Superior temporal gyrus (tissue), 1 donor: ENCODE results near the gene ZDHHC3.

ENCODE experiments used
- DNase-seq: peaks from one replicate; pipeline ENCODE4 v3.0.0-alpha.2; 2016; ENCODE audit errors: extremely low spot score

The ZDHHC3 gene

DNA sequence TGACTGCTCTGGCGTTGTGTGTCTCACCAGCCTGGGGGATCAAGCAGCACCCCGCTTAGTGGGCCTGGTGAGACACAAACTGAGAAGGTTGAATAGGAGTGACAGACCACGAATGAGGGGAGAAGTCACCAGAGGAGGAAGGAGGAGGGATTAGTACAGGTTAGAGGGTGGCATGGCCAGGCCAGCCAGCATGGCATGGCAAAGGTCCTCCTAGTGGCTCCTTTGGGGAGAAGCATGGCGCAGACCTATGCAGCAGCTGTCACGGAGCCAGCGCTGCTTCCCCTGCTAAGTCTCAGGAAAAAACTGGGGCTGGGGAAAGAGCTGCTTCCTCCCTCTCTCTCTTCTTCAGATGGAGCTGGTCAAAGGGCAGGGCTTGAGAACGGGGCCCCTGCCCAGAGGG, 48.6 kb downstream of the ZDHHC3 start:
- DNase-seq = no peak

DNA sequence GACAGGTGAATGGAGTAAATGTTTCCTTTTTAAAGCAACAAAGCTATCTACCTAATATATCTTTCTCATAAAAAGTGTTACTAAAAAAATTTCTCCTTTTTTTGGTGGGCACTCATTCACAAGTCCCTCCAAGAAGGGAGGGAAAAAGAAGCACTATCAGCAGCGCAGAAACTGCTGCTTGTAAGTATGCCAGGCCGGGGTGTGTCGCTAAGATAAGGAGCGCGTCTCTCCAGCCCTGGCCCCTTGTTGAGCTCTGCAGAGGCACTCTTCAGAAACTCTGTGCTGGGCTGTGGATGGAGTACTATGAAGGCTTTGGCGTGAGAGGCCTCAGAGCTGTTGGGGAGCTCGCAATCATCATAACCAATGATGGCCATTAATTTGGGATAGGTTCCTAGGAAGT, 49.1 kb downstream of the ZDHHC3 start:
- no peak for DNase-seq

DNA sequence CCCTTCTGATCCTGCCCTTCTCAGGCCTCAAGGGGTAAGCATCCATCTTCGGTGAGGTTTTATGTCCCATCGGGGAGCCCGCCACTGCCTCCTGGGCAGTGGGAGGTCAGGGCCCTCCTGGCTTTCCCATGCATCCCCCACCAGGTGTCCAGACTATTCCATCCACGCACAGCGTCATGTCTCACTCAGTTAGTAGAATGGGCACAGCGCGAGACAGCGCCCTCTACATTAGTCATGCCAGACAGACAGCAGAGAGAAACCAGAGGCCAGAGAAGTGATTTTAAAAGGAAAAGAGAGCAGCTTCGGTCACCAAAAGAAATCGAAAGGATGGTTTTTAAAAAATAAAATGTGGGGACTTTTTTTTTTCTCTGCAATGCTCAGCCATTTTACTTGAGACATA, 49.8 kb downstream of the ZDHHC3 start:
- no peak for DNase-seq

DNA sequence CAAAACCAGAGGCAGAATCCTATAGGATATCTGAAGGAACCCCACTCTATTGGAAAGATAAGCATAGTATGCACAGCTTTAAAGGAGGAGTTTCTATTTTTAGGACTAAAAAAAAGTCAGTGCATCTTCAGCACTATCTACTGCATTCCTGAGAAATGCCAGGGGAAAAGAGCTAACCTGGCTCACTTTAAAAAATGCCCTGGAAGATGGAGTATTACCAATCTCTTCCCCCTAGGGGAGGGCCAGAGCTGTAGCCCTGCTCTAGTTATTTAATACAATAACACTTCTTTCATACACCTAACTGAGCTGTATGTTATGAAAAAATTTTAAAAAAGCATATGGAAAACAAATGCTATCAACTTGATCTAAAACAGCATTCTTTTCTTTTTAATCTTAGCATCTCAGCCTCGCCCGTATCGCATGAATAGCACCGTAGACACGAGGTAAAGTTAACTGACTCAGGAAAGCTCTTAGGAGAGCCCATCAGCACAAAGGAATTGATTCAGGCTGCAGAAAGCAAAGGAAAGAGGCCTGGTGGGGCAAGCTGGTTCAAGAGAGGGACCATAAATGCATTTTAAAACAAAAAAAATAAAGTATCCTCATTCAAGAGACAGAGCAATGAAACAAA, 51.4 kb downstream of the ZDHHC3 start:
- DNase-seq = no peak

DNA sequence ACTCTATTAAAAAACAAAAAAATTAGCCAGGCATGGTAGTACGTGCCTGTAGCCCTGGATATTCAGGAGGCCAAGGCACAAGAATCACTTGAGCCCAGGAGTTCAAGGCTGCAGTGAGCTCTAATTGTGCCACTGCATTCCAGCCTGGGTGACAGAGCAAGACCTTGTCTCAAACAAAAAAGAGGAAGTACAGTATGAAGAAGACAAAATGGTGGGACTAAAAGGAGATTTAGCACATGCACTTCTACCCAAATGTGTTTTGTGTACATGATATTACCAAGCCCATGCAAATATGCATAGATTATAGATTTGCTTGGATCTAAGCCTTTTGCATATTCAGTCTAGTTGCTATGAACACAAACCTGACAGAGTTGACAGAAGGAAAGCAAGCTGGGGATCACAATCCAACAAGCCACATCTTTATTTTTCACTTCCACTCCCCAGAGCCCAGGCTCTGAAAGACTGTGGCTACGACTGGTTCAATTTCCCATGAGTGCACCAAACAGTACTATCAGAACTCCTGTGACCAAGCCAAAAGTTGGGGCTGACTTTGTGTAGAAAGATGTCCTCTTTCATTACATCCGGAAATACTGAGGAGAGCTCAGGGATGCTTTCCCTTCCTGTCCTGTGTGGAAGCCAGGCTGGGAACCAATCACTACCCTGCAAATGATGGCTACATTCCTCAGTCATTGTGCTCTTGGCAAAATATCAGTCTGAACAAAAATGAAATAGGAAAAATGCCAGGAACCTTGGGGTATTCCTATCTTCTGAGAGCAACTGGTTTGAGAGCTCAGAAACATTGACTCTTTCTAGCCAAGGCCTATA, 52.1 kb downstream of the ZDHHC3 start:
- DNase-seq = peak; percentile 26

DNA sequence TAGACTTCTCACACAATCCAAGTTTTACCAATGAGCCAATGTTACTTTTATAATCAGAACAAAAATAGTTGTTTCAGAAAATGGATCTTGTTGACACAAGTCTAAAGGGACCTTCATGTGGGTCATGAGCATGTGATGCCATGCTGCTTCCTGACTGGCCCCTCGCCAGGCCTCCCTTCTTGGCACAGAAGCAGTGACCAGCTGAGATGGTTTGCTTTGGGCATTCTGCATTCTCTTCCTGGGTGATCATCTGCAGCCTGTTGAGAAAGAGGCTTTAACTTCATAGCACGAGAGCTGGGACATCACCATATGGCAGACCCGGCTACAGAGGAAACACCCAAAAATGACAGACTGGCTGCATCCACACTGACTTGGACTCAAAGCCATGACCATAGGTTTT, 55.9 kb downstream of the ZDHHC3 start:
- no peak for DNase-seq

DNA sequence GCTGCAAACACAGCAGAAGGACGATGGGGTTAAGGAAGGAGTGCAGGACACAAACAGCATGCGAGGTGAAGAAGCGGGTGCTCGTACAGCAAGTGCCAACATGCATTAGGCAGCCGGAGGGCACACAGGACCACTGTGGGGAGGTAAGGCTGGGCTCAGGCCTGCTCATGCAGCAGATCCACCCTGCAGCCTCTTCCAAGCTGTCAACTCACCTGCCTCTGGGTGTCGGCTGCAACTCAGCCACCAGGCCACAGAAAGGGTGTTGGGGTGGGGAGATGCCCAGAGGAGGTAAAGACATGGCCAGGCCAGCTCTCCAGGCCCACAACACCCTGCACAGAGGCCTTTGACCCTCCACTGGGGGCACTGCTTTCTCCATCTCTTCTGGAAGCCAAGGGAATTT, 57.4 kb downstream of the ZDHHC3 start:
- no peak for DNase-seq

DNA sequence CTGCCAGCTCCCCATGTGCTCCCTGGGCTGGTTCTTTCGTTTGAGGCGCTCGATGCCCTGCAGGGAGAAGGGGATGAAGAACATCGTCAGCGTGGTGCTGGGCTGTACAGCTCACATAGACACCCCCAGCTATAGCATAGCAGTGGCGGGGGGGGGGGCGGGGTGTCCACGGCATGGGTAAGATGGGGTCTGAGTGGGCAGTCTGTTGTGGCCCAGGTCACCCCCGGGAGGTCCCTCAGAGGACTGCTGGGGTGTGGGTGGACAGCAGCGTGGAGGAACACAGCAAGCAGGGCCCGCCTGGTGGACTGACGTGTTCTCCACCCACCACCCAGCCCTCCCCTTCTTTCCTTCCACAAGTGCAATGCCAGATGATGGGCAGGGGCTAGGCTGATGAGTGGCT, 57.9 kb downstream of the ZDHHC3 start:
- DNase-seq = no peak

DNA sequence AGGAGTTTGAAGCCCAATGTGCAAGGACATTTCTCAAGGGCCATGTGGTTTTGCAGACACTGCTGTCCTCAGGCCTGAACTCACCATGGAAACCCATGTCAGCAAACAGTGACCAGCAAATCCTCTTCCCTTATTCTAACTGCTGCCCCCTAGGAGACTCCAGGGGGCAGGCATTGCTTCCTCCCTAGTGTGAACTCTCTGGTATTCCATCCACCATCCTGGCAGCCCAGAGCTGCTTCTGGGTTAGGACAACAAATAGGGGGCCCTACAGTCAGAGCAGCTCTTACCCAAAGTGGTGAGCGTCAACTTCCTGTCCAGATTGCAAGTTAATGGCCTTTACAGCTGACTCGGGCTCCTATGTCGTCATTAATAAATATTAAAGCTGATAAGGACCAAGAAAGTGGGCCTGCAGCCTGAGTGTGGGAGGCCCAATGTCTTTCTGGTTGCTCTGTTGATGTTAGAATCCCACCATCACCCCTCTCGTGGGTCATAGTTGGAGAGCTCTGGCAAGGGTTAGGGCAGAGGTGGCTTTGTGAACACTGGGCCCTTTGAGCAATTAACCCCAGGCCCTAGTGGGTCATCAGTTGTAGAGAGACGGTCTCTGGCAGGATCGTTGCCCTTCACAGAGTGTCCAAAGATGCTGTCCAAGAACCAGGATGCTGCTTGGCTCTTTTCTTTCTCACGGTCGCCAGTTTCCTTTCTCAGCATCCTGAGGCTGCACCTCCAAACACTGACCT, 60.1 kb downstream of the ZDHHC3 start:
- DNase-seq = no peak

DNA sequence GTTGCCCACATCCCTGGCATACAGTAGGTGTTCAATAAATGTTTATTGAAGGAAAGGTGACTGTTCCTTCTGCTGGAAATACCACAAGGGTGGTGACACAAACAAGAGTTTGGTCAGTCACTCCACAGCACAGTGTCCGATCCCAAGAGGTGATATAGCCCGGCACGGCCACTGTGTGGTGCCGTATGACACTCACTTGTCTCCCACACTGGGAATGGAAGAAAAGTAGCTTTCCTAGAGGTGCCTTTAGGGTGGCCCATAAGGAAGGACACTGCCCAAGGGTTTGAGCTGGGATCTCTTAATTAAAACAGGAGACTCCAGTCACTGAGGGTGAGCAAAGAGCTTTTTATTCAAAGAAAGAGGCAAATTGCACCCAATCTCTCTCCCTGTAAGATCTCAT, 61.0 kb downstream of the ZDHHC3 start:
- DNase-seq = no peak

DNA sequence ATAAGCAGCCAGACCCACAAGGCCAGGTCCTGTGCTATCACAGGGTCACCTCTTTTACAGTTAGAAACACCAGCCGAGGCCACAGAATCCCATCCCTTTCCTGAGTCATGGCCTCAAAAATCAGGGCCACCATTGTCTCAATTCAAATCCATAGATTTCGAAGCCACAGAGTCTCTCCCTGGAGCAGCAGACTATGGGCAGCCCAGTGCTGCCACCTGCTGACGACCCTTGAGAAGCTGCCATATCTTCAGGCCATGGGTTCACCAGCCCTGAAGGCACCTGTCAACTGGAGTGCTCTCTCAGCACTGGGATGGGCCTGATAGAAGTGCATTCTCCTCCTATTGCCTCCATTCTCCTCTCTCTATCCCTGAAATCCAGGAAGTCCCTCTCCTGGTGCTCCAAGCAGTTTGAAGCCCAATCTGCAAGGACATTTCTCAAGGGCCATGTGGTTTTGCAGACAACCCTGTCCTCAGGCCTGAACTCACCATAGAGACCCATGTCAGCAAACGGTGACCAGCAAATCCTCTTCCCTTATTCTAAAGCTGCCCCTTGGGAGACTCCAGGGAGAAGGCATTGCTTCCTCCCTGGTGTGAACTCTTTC, 62.0 kb downstream of the ZDHHC3 start:
- peak; percentile 66 for DNase-seq

DNA sequence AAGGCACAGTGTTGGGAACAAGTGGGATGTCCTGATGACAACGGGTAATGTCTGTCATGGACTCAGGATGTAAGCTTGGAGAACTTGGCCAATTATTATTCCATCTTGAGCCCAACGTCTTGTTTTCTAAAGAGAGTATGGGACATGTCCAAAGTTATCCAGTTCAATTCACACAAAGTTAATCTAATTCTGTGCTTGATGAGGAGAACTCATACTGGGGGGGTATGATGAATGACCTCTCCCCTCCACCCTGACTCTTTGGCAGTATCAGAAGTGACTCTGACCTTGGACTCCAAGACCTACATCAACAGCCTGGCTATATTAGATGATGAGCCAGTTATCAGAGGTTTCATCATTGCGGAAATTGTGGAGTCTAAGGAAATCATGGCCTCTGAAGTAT, 65.3 kb downstream of the ZDHHC3 start:
- no peak for DNase-seq

DNA sequence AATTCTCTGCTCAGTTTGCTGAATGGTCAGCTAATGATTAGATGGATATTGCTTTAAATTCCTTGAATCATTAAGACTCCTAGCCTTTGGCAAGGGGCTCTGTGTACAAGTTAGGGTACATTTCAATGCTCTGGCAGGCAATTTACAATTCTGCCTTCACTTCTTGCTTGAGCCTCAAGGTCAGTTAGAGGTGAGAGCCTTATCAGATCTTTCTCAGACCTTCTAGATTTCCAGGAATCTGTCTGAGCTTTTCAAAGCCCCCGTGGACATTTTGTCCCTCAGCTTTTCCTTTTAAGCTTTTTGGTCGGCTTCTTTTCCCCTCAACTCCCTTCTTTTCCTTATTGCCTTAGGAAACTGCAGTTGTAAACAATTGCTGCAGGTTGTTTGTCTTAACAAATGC, 66.9 kb downstream of the ZDHHC3 start:
- DNase-seq = no peak

DNA sequence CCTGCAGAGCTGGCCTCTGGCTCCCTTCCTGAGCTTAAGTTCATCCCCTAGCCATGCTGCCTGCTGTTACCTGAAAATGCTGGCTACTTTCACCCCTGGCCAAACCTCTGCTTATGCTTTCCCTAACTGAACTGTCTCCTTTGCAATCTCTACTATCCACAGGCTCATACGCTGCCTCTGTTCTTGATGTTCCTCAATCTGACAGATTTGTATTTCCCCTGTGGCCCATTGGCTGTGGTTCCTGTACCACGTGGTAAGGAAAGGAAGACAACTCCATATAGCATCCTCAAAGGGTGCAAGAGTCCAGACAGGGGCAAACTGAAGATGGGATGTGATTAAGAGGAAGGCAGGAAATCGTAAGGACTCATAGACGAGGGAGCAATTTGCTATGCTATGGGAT, 68.4 kb downstream of the ZDHHC3 start:
- no peak for DNase-seq

DNA sequence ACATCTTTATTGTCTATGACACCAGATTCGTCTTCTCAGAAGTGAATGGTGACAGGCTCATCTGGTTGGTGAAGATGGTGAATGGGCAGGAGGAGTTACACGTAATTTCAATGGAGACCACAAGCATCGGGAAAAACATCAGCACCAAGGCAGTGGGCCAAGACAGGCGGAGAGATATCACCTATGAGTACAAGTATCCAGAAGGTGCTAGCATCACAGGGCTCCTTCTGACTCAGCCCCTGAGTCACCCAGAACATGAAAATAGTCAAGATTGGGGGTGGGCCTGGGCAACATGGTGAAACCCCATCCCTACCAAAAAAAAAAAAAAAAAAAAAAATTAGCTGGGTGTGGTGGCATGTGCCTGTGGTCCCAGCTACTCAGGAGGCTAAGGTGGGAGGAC, 69.0 kb downstream of the ZDHHC3 start:
- no peak for DNase-seq

DNA sequence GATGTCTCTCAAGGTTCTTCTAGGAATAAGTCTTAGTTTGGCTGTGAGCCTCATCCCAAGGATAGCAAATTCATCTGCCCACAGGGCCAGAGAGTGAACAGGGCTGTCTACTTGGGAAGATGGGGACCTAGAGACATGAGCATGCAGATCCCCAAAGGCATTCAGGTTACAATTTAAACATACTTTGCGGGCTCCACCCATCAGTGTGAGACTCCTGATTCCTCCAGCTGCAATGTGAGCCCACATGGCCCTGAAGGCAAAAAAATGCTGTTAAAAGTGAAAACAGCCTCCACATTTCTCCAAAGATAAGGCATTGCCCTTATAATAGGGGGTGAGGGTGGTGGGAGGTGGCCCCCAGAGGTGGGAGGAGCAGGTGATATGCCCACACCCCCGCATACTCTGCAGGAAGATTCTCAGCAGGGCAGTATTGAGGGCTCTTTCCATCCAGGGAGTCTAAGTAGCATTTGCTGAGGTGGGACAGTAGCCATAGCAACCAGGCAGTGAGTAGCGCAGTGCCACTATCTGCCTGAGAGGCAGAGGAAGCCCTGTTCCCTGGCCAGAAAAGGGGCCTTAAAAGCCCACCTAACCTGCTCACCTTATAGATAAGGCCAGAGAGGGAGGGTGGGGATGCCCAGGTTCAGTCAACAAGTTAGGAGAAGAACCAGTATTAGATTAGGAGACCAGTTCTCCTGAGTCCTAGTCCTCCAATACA, 70.4 kb downstream of the ZDHHC3 start:
- no peak for DNase-seq

DNA sequence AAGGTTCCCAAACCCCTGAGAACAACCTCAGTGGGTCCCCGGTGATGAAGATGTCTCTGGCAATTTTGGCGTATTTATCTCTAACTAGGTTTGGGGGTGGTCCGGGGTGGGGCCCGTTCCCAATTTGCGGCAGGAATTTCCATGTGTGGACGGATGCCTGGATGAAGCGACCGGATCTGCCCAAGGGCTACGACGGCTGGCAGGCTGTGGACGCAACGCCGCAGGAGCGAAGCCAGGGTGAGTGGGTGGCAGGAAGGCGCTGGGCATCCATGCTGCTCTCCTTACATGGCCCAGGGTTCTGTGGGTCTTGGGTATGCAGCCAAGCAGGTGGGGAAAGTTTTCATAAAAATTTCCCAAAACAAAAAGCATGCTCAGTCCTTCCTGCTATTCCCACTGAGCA, 72.2 kb downstream of the ZDHHC3 start:
- no peak for DNase-seq

DNA sequence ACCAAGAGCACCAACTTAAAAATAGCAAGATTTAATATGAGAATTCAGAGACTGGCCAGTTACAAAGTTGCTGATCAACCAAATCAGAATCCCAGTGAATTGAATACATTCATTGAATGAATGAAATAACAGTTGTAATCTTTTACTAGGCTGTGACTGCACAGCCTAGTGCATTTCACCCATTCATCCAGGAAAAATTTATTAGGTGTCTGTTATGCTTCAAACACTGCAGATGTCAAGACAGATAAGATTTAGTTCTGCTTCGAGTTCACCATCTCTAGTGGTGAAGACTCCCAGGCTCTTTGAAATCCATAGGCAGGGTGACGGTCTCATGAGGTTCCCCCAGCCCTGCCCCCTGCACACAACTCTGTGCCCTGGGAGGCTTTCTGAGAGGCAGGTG, 72.7 kb downstream of the ZDHHC3 start:
- no peak for DNase-seq

DNA sequence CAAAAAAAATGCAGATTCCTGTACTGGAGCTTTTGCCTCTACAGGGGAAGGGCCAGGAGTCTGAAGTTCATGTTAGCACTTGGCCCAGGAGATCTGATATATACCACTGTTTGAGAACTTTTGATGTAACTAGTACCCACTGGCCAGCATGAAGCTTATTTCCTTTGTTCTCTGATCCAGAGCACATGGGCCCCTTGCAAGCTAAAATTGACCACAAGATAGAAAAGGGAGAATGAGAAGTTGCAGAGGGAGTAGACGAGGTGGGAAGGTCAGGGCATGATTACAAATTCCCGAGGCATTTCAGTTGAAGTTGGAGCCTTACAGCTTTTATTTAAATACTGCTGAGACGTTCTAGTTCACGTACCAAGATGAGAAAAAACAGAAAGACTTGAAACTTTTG, 73.3 kb downstream of the ZDHHC3 start:
- no peak for DNase-seq

DNA sequence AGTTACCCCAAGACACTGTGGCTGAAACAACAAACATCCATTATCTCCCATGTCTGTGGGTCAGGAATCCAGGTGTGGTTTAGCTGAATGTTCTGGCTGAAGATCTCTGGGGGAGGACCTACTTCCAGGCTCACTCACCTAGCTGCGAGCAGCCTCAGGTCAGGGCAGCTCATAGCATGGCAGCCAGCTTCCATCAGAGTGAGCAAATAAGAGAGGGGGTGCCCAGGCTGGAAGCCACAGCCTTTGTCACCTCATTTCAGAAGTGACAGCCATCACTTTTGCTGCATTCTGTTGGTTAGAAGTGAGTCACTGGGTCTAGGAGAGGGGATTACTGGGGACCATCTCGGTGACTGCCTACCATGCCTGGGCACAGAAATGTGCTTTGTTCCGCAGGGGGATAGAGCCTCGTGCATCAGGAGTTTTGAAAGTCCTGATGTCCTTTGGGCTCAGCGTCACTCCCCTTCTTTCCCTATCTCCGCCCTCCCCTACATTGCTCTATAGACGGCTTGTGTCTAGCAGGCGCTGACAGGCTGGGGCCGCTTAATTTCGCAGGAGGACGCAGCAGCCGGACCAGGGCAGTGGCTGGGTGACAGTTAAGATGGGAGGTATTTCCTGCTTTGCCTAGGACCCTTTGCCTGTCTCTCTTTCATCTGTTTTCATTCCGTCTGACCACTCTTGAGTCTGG, 76.1 kb downstream of the ZDHHC3 start:
- no peak for DNase-seq

DNA sequence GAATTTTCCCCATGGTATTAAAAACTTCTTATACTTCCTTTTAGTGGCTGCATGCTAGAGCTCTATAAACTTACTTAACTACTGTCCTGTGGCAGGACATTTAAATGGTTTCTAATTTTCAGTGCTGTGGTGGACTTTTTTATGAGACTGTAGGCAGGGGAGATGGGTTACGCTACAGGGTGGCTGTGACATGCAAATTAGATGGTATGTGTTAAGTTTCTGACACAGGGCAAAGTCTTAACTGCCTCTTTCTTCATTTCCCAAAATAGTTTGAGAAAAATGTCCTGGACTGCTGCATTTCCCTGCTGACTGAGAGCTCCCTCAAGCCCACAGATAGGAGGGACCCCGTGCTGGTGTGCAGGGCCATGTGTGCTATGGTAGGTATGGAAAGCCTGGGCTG, 79.5 kb downstream of the ZDHHC3 start:
- no peak for DNase-seq
